ENCODE data around the gene SNAPC1. TPM values are rescaled to one million over a fixed set of nuclear protein-coding genes. Genes with fewer than 3 reads are reported as not detected.
A peak's percentile ranks its signal among the peaks of the same experiment; 100 is the strongest.

The SNAPC1 gene
- total and polyA plus RNA-seq, 10 of the 15 experiments (the other 5 are each of a cell fraction or from before 2014, with no cell fraction given) = 4.5 to 12.0 (median 7.4) TPM

GRCh38 chr14:61750708-61751474, 11.3 kb upstream of the SNAPC1 start (continued):
- TF ChIP-seq, protein P1, sequence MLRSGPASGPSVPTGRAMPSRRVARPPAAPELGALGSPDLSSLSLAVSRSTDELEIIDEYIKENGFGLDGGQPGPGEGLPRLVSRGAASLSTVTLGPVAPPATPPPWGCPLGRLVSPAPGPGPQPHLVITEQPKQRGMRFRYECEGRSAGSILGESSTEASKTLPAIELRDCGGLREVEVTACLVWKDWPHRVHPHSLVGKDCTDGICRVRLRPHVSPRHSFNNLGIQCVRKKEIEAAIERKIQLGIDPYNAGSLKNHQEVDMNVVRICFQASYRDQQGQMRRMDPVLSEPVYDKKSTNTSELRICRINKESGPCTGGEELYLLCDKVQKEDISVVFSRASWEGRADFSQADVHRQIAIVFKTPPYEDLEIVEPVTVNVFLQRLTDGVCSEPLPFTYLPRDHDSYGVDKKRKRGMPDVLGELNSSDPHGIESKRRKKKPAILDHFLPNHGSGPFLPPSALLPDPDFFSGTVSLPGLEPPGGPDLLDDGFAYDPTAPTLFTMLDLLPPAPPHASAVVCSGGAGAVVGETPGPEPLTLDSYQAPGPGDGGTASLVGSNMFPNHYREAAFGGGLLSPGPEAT (IDR thresholded peaks at IDR 0.05; ENCODE audit: low read depth) = peak; percentile 60; the same call in 1 of the 2 replicates
- TF ChIP-seq NKRF (conservative IDR thresholded peaks at IDR 0.05) (peak; percentile 82; the same call in 1 of the 2 replicates), RCOR1 (conservative IDR thresholded peaks at IDR 0.05; ENCODE audit: low read depth, low read length) (peak; percentile 89; the same call in 1 of the 2 replicates), HDAC6 (IDR thresholded peaks at IDR 0.05; ENCODE audit: unreplicated experiment) (no peak), PML (IDR thresholded peaks at IDR 0.05; ENCODE audit: low read length) (peak; percentile 70), MLLT1 (IDR thresholded peaks at IDR 0.05) (peak; percentile 89), RAD21 (IDR thresholded peaks at IDR 0.05; ENCODE audit: insufficient read depth, low read depth, low read length) (no peak), JUND (IDR thresholded peaks at IDR 0.05; ENCODE audit: low read depth, low read length) (peak; percentile 19; the same call in 1 of the 2 replicates), PAX5 (IDR thresholded peaks at IDR 0.05; ENCODE audit: borderline replicate concordance, low read depth, low read length) (peak; percentile 46; the same call in 1 of the 2 replicates), ESRRA (IDR thresholded peaks at IDR 0.05; ENCODE audit: low read length) (no peak), POLR2A (IDR thresholded peaks at IDR 0.05; ENCODE audit: low read depth, low read length) (peak; percentile 85), POLR2AphosphoS5 (IDR thresholded peaks at IDR 0.05; ENCODE audit: low read length) (peak; percentile 91), LARP7 (IDR thresholded peaks at IDR 0.05) (peak; percentile 98), ZNF207 (IDR thresholded peaks at IDR 0.05; ENCODE audit: borderline replicate concordance) (0 out of 2 replicates have a peak, but pooled peaks have one; percentile 54), IKZF2 (IDR thresholded peaks at IDR 0.05) (peak; percentile 70 to 85), HDGF (IDR thresholded peaks at IDR 0.05) (no peak), TARDBP (IDR thresholded peaks at IDR 0.05; ENCODE audit: borderline replicate concordance) (no peak), DPF2 (IDR thresholded peaks at IDR 0.05) (peak; percentile 91), CHD1 (IDR thresholded peaks at IDR 0.05; ENCODE audit: low read depth, low read length) (peak; percentile 33; the same call in 1 of the 2 replicates), SPI1 (IDR thresholded peaks at IDR 0.05; ENCODE audit: borderline replicate concordance, insufficient read depth, low read depth, low read length) (peak; percentile 36; the same call in 1 of the 2 replicates), NR2C1 (IDR thresholded peaks at IDR 0.05) (0 out of 2 replicates have a peak, but pooled peaks have one; percentile 25), ZSCAN29 (IDR thresholded peaks at IDR 0.05) (no peak)
- TF ChIP-seq, protein P2, sequence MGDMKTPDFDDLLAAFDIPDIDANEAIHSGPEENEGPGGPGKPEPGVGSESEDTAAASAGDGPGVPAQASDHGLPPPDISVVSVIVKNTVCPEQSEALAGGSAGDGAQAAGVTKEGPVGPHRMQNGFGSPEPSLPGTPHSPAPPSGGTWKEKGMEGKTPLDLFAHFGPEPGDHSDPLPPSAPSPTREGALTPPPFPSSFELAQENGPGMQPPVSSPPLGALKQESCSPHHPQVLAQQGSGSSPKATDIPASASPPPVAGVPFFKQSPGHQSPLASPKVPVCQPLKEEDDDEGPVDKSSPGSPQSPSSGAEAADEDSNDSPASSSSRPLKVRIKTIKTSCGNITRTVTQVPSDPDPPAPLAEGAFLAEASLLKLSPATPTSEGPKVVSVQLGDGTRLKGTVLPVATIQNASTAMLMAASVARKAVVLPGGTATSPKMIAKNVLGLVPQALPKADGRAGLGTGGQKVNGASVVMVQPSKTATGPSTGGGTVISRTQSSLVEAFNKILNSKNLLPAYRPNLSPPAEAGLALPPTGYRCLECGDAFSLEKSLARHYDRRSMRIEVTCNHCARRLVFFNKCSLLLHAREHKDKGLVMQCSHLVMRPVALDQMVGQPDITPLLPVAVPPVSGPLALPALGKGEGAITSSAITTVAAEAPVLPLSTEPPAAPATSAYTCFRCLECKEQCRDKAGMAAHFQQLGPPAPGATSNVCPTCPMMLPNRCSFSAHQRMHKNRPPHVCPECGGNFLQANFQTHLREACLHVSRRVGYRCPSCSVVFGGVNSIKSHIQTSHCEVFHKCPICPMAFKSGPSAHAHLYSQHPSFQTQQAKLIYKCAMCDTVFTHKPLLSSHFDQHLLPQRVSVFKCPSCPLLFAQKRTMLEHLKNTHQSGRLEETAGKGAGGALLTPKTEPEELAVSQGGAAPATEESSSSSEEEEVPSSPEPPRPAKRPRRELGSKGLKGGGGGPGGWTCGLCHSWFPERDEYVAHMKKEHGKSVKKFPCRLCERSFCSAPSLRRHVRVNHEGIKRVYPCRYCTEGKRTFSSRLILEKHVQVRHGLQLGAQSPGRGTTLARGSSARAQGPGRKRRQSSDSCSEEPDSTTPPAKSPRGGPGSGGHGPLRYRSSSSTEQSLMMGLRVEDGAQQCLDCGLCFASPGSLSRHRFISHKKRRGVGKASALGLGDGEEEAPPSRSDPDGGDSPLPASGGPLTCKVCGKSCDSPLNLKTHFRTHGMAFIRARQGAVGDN (IDR thresholded peaks at IDR 0.05) = peak; percentile 93

Data from GM12878 (cell line).